AG09319 (cell line): Measurements from ENCODE around the gene AHCTF1.

ENCODE experiments used
- DNase-seq: peaks from one replicate; pipeline ENCODE4 v3.0.0-alpha.2; 2010; ENCODE audit warnings: low read depth; ENCODE audit errors: extremely low read depth
- CTCF ChIP-seq: IDR thresholded peaks from 2 replicates; pipeline ENCODE4 v1.5.1; 2011; ENCODE audit warnings: low read depth, mild to moderate bottlenecking, inconsistent platforms, low read length, moderate library complexity

AHCTF1 gene, protein sequence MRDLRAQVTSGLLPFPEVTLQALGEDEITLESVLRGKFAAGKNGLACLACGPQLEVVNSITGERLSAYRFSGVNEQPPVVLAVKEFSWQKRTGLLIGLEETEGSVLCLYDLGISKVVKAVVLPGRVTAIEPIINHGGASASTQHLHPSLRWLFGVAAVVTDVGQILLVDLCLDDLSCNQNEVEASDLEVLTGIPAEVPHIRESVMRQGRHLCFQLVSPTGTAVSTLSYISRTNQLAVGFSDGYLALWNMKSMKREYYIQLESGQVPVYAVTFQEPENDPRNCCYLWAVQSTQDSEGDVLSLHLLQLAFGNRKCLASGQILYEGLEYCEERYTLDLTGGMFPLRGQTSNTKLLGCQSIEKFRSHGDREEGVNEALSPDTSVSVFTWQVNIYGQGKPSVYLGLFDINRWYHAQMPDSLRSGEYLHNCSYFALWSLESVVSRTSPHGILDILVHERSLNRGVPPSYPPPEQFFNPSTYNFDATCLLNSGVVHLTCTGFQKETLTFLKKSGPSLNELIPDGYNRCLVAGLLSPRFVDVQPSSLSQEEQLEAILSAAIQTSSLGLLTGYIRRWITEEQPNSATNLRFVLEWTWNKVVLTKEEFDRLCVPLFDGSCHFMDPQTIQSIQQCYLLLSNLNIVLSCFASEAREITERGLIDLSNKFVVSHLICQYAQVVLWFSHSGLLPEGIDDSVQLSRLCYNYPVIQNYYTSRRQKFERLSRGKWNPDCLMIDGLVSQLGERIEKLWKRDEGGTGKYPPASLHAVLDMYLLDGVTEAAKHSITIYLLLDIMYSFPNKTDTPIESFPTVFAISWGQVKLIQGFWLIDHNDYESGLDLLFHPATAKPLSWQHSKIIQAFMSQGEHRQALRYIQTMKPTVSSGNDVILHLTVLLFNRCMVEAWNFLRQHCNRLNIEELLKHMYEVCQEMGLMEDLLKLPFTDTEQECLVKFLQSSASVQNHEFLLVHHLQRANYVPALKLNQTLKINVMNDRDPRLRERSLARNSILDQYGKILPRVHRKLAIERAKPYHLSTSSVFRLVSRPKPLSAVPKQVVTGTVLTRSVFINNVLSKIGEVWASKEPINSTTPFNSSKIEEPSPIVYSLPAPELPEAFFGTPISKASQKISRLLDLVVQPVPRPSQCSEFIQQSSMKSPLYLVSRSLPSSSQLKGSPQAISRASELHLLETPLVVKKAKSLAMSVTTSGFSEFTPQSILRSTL (N-terminal part only)

DNA sequence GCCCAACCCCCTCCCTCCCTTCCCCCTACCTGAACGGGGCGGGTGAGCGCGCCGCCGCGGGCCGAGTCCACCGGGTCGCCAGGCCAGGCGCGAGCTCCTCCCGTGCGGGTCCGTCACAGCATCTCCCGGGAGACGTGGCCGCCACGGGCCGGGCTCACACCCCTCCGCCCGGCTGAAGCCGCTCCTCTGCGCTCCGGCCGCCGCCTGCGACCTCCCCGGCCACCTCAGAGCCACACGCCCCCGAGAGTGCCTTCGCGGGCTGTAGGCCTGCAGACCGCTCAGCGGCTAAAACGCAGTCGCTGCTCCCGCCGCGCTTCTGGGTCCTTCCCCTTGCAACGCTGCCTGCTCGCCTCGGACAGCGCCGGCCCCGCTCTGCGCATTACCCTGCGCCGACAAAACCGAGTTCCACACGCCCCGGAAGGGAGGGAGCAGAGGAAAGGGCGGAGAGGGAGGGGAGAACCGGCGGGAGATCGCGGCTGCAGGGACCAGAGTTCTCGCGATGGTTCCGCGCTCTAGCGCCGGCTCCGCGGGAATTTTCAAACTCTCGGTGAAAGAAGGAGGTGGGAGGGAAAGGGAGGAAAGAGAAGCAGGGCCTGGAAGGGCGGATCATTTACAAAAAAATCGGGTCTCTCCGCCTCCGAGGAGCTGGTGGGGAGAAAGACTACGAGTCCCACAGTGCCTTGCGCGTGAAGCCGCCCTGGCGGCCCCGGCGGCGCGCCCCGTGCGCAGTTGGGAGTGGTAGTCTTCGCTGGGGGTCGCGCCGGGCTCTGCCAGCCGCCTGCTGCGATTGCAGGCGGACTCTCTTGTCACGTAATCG is at the start of gene AHCTF1:
Gene AHCTF1 (minus strand): TSS at position 400 of the 817 bp plus-strand sequence. CDS start 13,578 bp downstream, outside the sequence.
- TF ChIP-seq CTCF, result no peak
- peak; percentile 95 for DNase-seq

DNA sequence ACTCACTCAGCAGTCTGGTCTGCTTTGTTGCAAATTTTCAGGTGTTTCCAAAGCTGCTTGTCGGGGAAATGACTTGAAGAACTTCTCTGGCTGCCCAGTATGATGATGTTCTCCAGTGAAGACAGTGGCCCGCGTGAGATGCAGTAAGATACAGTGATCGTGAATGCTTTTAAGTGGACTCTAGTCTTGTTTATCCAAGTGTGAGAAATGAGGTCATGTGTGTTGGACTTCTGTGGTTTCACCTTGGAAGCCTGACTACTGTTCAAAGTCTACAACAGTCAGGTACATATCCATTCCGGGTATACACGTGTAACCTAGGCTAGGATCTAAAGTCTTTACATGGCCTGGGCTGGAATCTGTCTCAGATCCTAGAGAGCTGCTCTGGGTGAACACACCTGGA is 47.0 kb upstream of the AHCTF1 start:
- TF ChIP-seq CTCF, result no peak
- DNase-seq, result no peak

GRCh38 chr1:246978281-246978680 is 46.5 kb upstream of the AHCTF1 start:
- no peak for DNase-seq
- TF ChIP-seq CTCF, result no peak

DNA sequence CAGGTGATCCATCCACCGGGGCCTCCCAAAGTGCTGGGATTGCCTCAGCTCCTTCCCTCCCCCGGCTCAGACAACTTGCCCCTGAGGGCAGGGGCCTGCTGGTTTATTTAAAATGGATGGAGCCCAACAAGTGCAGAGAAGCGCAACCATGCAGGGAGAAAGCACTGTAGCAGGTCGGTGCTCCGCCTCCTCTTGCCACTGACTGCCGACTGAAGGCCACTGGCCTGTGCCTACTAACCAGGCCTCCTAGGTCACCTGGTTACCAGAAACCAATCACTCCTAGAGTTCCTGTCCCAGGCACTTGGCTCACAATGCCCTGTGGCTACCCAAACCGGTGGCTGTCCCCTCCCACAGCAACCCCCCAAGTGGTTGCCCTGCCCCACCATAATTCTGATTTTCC is 40.2 kb upstream of the AHCTF1 start:
- no peak for TF ChIP-seq CTCF
- DNase-seq, result no peak

DNA sequence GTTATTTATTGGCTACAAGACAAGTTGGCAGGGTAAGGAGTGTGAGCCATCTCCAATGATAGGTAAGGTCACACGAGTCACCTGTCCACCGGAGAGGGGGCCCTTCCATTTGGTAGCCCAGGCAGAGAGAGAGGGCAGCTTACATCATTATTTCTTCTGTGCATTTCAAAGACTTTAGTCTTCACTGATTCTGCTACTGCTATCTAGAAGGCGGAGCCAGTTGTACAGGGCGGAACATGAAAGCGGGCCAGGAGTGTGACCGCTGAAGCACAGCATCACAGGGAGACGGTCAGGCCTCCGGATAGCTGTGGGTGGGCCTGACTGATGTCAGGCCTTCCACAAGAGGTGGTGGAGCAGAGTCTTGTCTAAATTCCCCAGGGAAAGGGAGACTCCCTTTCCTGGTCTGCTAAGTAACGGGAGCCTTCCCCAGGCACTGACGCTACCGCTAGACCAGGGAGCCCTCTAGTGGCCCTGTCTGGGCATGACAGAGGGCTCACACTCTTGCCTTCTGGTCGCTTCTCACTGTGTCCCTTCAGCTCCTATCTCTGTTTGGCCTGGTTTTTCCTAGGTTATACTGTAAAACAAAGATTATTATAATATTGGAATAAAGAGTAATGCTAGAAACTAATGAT is 39.5 kb upstream of the AHCTF1 start:
- no peak for DNase-seq
- peak; percentile 47 for TF ChIP-seq CTCF

GRCh38 chr1:246969621-246970020 is 37.9 kb upstream of the AHCTF1 start:
- no peak for DNase-seq
- no peak for TF ChIP-seq CTCF
